Endothelial cell of umbilical vein (primary cell): ENCODE measurements around the gene RINL. TPM values are rescaled to one million over a fixed set of nuclear protein-coding genes. Genes with fewer than 3 reads are reported as not detected.

Experiments
- BruUV-seq: library from RNA; stranded (reverse); fragments of 400-500 nt; replicated peaks from 2 replicates; lab custom pipeline; 2021; lab: Mats Ljungman, UMichigan
- CTCF ChIA-PET: fragments of 300-600, 350-600 bp; sonication (Branson Sonifier 250); formaldehyde crosslinking; loops from one replicate; lab custom pipeline; 2021; ENCODE audit warnings: antibody characterized with exemption, inconsistent platforms; lab: Charles Lee
- POLR2A ChIA-PET: fragments of 300-600, 350-600 bp; sonication (Branson Sonifier 250); formaldehyde crosslinking; loops from one replicate; lab custom pipeline; 2021; ENCODE audit warnings: antibody characterized with exemption, inconsistent platforms; lab: Charles Lee
- DNase-seq: peaks from one replicate; pipeline ENCODE4 v3.0.0-alpha.2; 2011; ENCODE audit warnings: low read depth, low spot score
- FAIRE-seq: peaks from 2 replicates; lab custom pipeline; 2011; peaks lifted over from hg19 to GRCh38; lab: Jason Lieb, UNC
- H2AFZ ChIP-seq: 2 replicates; pipeline ENCODE4 v1.6.0; 2012; ENCODE audit warnings: low read depth, low read length, control low read depth, inconsistent platforms
- H3K27ac ChIP-seq: 2 replicates; pipeline ENCODE4 v1.5.1; 2011; ENCODE audit warnings: low read depth, mild to moderate bottlenecking, control low read depth, low read length, moderate library complexity; ENCODE audit not compliant: insufficient read depth
- H3K27me3 ChIP-seq, 2 experiments: 2 replicates each; pipeline versions ENCODE4 v1.6.0 to v1.6.1; 2011; ENCODE audit warnings: low read length in 2 of 2, mixed read lengths in 1 of 2; ENCODE audit not compliant: control insufficient read depth in 2 of 2, insufficient read depth in 2 of 2
- H3K36me3 ChIP-seq, 2 experiments: 2 replicates in 1 of 2; 3 replicates in 1 of 2; pipeline ENCODE4 v1.5.1; 2011; ENCODE audit warnings: low read length in 2 of 2, mild to moderate bottlenecking in 1 of 2, moderate library complexity in 1 of 2; ENCODE audit not compliant: control insufficient read depth in 2 of 2, insufficient read depth in 2 of 2; ENCODE audit errors: extremely low read depth in 1 of 2
- H3K4me1 ChIP-seq: 3 replicates; pipeline ENCODE4 v1.5.1; 2011; ENCODE audit warnings: mild to moderate bottlenecking, low read length; ENCODE audit not compliant: control insufficient read depth, insufficient read depth; ENCODE audit errors: extremely low read depth
- H3K4me2 ChIP-seq: 2 replicates; pipeline ENCODE4 v1.6.1; 2011; ENCODE audit warnings: low read length, control low read depth, mixed read lengths; ENCODE audit not compliant: insufficient read depth
- H3K4me3 ChIP-seq, 3 experiments: fragments of 200-600 bp in 1 of 3; sonication (generic), shearing (Covaris generic) in 1 of 3; replicated peaks in 1 of 3; 2 replicates each; pipeline ENCODE4 v1.5.1; 2011 to 2016; ENCODE audit warnings: control low read depth in 3 of 3, low read length in 3 of 3, mild to moderate bottlenecking in 2 of 3, inconsistent platforms in 1 of 3, low read depth in 1 of 3, moderate library complexity in 1 of 3; ENCODE audit not compliant: insufficient read depth in 1 of 3
- H3K79me2 ChIP-seq: 2 replicates; pipeline ENCODE4 v1.6.0; 2012; ENCODE audit warnings: low read length, inconsistent platforms; ENCODE audit not compliant: control insufficient read depth, insufficient read depth
- H3K9ac ChIP-seq: replicated peaks from 2 replicates; pipeline ENCODE3; 2011; ENCODE audit warnings: low read length, control low read depth; ENCODE audit not compliant: insufficient read depth; ENCODE audit errors: extremely low read depth
- H3K9me1 ChIP-seq: replicated peaks from 3 replicates; pipeline ENCODE4 v1.6.0; 2011; ENCODE audit warnings: mild to moderate bottlenecking, low read length; ENCODE audit not compliant: control insufficient read depth, insufficient read depth; ENCODE audit errors: extremely low read depth
- H3K9me3 ChIP-seq: replicated peaks from 2 replicates; pipeline ENCODE4 v1.5.1; 2012; ENCODE audit warnings: low read length, inconsistent platforms; ENCODE audit not compliant: control insufficient read depth, insufficient read depth
- H4K20me1 ChIP-seq: replicated peaks from 2 replicates; pipeline ENCODE3; 2011; ENCODE audit warnings: mild to moderate bottlenecking, low read length; ENCODE audit not compliant: control insufficient read depth, insufficient read depth; ENCODE audit errors: extremely low read depth
- CTCF ChIP-seq, 2 donors: IDR thresholded peaks; 1 replicate in 1 of 2; 2 replicates in 1 of 2; pipeline ENCODE4 v1.5.1; 2011; ENCODE audit warnings: low read length in 2 of 2, mild to moderate bottlenecking in 2 of 2, moderate library complexity in 2 of 2, control low read depth in 1 of 2, inconsistent platforms in 1 of 2, low read depth in 1 of 2; ENCODE audit not compliant: insufficient read depth in 1 of 2; ENCODE audit errors: extremely low read depth in 1 of 2
- EZH2 ChIP-seq: IDR thresholded peaks from 2 replicates; pipeline ENCODE4 v1.6.1; 2012; ENCODE audit warnings: borderline replicate concordance, low read depth, mild to moderate bottlenecking, moderate library complexity, low read length, inconsistent platforms; ENCODE audit not compliant: severe bottlenecking
- FOS ChIP-seq: IDR thresholded peaks from 2 replicates; pipeline ENCODE4 v1.6.1; 2011; ENCODE audit warnings: mild to moderate bottlenecking, low read length, moderate library complexity, borderline replicate concordance; ENCODE audit not compliant: insufficient read depth
- GATA2 ChIP-seq: IDR thresholded peaks from 2 replicates; pipeline ENCODE4 v1.7.0; 2011; ENCODE audit warnings: low read depth, mild to moderate bottlenecking, moderate library complexity, mixed read lengths, low read length; ENCODE audit not compliant: insufficient read length, insufficient read depth
- JUN ChIP-seq: IDR thresholded peaks from 2 replicates; pipeline ENCODE4 v1.6.1; 2011; ENCODE audit warnings: borderline replicate concordance, low read depth; ENCODE audit not compliant: insufficient read length, insufficient read depth
- MAX ChIP-seq: IDR thresholded peaks from 2 replicates; pipeline ENCODE4 v1.6.1; 2011; ENCODE audit not compliant: insufficient read depth, insufficient read length
- MYC ChIP-seq: IDR thresholded peaks from one replicate; pipeline ENCODE4 v1.6.1; 2011; ENCODE audit warnings: mild to moderate bottlenecking, low read depth, low read length
- POLR2A ChIP-seq: IDR thresholded peaks from 2 replicates; pipeline ENCODE4 v1.6.1; 2012; ENCODE audit warnings: low read depth, mild to moderate bottlenecking, control low read depth, low read length
- POLR2AphosphoS5 ChIP-seq: IDR thresholded peaks from 2 replicates; pipeline ENCODE4 v1.6.1; 2012; ENCODE audit warnings: low read depth, mild to moderate bottlenecking, control low read depth, low read length, moderate library complexity; ENCODE audit not compliant: insufficient read depth
- dilution Hi-C: fragments of 300-500 bp; cut with MboI; formaldehyde crosslinking; loops from one replicate; pipeline ENCODE4 v1.15.0; 2019; ENCODE audit warnings: low sequenced_read_pairs; ENCODE audit not compliant: extremely low pct_ligation_motif_present
- intact Hi-C: fragments of 100-400 bp; cut with micrococcal nuclease; formaldehyde crosslinking; loops from one replicate; pipeline ENCODE4 v1.10.0; 2022
- polyA plus RNA-seq, 4 experiments: library from polyadenylated mRNA; depleted of rRNA in 3 of 4; stranded (reverse) in 3 of 4; unstranded in 1 of 4; fragments of >200 nt; gene quantifications; 2 replicates each; pipeline versions ENCODE4 v1.2.1 to v1.2.3, GENCODE V29; 2011 to 2012; ENCODE audit warnings: missing spikeins in 1 of 4
- total RNA-seq: library from RNA; stranded (reverse); gene quantifications from 2 replicates; pipeline ENCODE4 v1.2.3, GENCODE V29; 2021

The RINL gene
- total and polyA plus RNA-seq, 2 donors (not counting 3 experiments of a cell fraction or from before 2014, with no cell fraction given) = 5.3 to 10.1 TPM

GRCh38 chr19:38839816-38840582 is 38.1 kb downstream of the RINL start:
- CTCF ChIA-PET = interaction anchor here (0.8 to 1.5 kb wide), 2 partner anchors 29 to 70 kb away, joined by 3 read pairs; no protein-coding TSS in a partner anchor

More at GRCh38 chr19:38839816-38840582, 38.1 kb downstream of the RINL start:
- dilution Hi-C loops (no loop called here), intact Hi-C loops (no loop called here)
- Histone ChIP-seq H3K9me3 (no peaks in the 10 kb centered on the region), H3K9ac (no peak overlapping the region), H3K4me3 (no peak overlapping the region), H3K79me2 (peaks cover 37% of the 10 kb centered on the region), H3K4me2 (no peak overlapping the region), H4K20me1 (no peaks in the 10 kb centered on the region), H3K27ac (no peak overlapping the region), H3K9me1 (no peaks in the 10 kb centered on the region), H2AFZ (no peak overlapping the region), H3K27me3 (no peaks in the 10 kb centered on the region), H3K36me3 (peaks cover 59 to 81% of the 10 kb centered on the region in 2 experiments), H3K4me1 (no peaks in the 10 kb centered on the region)
- POLR2A ChIA-PET = interaction anchor here (1.2 kb wide), 1 partner anchor 8 kb away, joined by 3 read pairs; the partner anchor contains the start of gene ECH1
- BruUV-seq = no TSS peak
- FAIRE-seq (no peak), DNase-seq (no peak)
- TF ChIP-seq GATA2 (no peak), MAX (no peak), EZH2 (no peak), JUN (no peak), MYC (no peak), POLR2A (no peak), POLR2AphosphoS5 (no peak), CTCF (IDR thresholded peaks at IDR 0.05; ENCODE audit: extremely low read depth in 1 of 2, insufficient read depth in 1 of 2, low read depth in 1 of 2, low read length in 2 of 2) (no peak), FOS (no peak)
